Nephron (organoid): ENCODE measurements around the gene SARNP.
A peak's percentile ranks its signal among the peaks of the same experiment; 100 is the strongest.

Source experiments
- H3K27ac Mint-ChIP-seq, 3 experiments: 2 replicates each; pipeline ENCODE4 v1.8.0; 2020; ENCODE audit warnings: mixed read lengths in 3 of 3, mild to moderate bottlenecking in 2 of 3, moderate library complexity in 1 of 3
- H3K27me3 Mint-ChIP-seq: 2 replicates; pipeline ENCODE4 v1.8.0; 2021; ENCODE audit warnings: low read depth, mild to moderate bottlenecking, moderate library complexity, mixed read lengths
- H3K36me3 Mint-ChIP-seq: 2 replicates; pipeline ENCODE4 v1.8.0; 2020; ENCODE audit warnings: low read depth, mixed read lengths
- H3K4me1 Mint-ChIP-seq: 2 replicates; pipeline ENCODE4 v1.8.0; 2020; ENCODE audit warnings: mixed read lengths
- H3K4me3 Mint-ChIP-seq, 3 experiments: 2 replicates each; pipeline ENCODE4 v1.8.0; 2020; ENCODE audit warnings: mild to moderate bottlenecking in 3 of 3, mixed read lengths in 3 of 3, moderate library complexity in 2 of 3
- H3K9me3 Mint-ChIP-seq: 2 replicates; pipeline ENCODE4 v1.8.0; 2020; ENCODE audit warnings: mixed read lengths
- TF ChIP-seq, protein P1 (sequence below), 3 experiments: fragments of 200-600 bp; sonication (generic); IDR thresholded peaks; one replicate each; pipeline ENCODE4 v1.5.0; 2021; ENCODE audit warnings: antibody characterized with exemption in 3 of 3; ENCODE audit not compliant: unreplicated experiment in 3 of 3

SARNP gene

GRCh38 chr12:55824726-55825125 is 7.2 kb upstream of the SARNP start:
- TF ChIP-seq, protein P1, sequence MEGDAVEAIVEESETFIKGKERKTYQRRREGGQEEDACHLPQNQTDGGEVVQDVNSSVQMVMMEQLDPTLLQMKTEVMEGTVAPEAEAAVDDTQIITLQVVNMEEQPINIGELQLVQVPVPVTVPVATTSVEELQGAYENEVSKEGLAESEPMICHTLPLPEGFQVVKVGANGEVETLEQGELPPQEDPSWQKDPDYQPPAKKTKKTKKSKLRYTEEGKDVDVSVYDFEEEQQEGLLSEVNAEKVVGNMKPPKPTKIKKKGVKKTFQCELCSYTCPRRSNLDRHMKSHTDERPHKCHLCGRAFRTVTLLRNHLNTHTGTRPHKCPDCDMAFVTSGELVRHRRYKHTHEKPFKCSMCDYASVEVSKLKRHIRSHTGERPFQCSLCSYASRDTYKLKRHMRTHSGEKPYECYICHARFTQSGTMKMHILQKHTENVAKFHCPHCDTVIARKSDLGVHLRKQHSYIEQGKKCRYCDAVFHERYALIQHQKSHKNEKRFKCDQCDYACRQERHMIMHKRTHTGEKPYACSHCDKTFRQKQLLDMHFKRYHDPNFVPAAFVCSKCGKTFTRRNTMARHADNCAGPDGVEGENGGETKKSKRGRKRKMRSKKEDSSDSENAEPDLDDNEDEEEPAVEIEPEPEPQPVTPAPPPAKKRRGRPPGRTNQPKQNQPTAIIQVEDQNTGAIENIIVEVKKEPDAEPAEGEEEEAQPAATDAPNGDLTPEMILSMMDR (IDR thresholded peaks at IDR 0.05; ENCODE audit: unreplicated experiment in 3 of 3): no peak
- Mint-ChIP-seq H3K36me3 (peaks cover 52% of the 10 kb centered on the region), H3K27ac (peak overlapping the region; percentile 51 to 79 (median 64)), H3K9me3 (no peaks in the 10 kb centered on the region), H3K4me1 (peaks cover 38% of the 10 kb centered on the region), H3K27me3 (no peaks in the 10 kb centered on the region), H3K4me3 (peak overlapping the region; percentile 15 to 41 (median 17))

- Mint-ChIP-seq H3K27ac (peak overlapping the region; percentile 61 to 64 (median 62)), H3K36me3 (peaks cover 58% of the 10 kb centered on the region), H3K4me3 (peak overlapping the region in 1 of 3 experiments; percentile 48), H3K4me1 (peaks cover 40% of the 10 kb centered on the region), H3K9me3 (no peaks in the 10 kb centered on the region), H3K27me3 (no peaks in the 10 kb centered on the region)
- TF ChIP-seq, protein P1 (IDR thresholded peaks at IDR 0.05; ENCODE audit: unreplicated experiment in 3 of 3): no peak
Observed at GRCh38 chr12:55823419-55823818, 5.9 kb upstream of the SARNP start.

DNA sequence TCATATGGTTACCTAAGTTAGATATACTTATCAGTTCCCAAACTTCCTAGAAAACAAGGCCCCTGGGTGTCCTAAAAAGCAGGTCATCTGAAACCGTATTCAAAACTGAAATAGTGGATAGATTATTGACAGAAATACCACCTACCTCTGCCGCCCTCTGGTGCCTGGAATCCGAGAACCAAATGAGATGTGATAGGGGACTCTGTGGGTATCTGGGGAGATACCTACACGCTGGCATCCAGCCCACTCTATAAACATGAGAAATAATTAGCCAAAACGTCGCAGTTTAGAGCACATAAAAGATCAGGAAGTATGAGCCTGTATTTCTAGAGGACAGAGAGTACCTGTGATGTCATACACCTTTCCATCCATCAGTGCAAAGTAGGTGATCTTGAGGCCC is 4.7 kb upstream of the SARNP start:
- TF ChIP-seq, protein P1 (IDR thresholded peaks at IDR 0.05; ENCODE audit: unreplicated experiment in 3 of 3): peak; percentile 25 to 38 (median 32)
- H3K4me1 Mint-ChIP-seq: peaks cover 28% of the 10 kb centered on the region
- peak overlapping the region in 2 of 3 experiments; percentile 39 to 55 for H3K4me3 Mint-ChIP-seq
- H3K27me3 Mint-ChIP-seq: no peaks in the 10 kb centered on the region
- H3K27ac Mint-ChIP-seq: peak overlapping the region; percentile 38 to 76 (median 55)
- H3K36me3 Mint-ChIP-seq: peaks cover 47% of the 10 kb centered on the region
- H3K9me3 Mint-ChIP-seq: no peaks in the 10 kb centered on the region

GRCh38 chr12:55820679-55821078 is 3.2 kb upstream of the SARNP start:
- no peaks in the 10 kb centered on the region for H3K9me3 Mint-ChIP-seq
- no peaks in the 10 kb centered on the region for H3K27me3 Mint-ChIP-seq
- no peak overlapping the region for H3K27ac Mint-ChIP-seq
- H3K36me3 Mint-ChIP-seq: peaks cover 42% of the 10 kb centered on the region
- peaks cover 20% of the 10 kb centered on the region for H3K4me1 Mint-ChIP-seq
- H3K4me3 Mint-ChIP-seq: peak overlapping the region; percentile 15 to 37 (median 27)
- TF ChIP-seq, protein P1 (IDR thresholded peaks at IDR 0.05; ENCODE audit: unreplicated experiment in 3 of 3): peak in 1 of 3 experiments; percentile 15

GRCh38 chr12:55818886-55819285 is 1.4 kb upstream of the SARNP start:
- no peaks in the 10 kb centered on the region for H3K9me3 Mint-ChIP-seq
- no peak overlapping the region for H3K4me3 Mint-ChIP-seq
- H3K4me1 Mint-ChIP-seq: peaks cover 20% of the 10 kb centered on the region
- no peaks in the 10 kb centered on the region for H3K27me3 Mint-ChIP-seq
- TF ChIP-seq, protein P1 (IDR thresholded peaks at IDR 0.05; ENCODE audit: unreplicated experiment in 3 of 3): no peak
- H3K27ac Mint-ChIP-seq: no peak overlapping the region
- H3K36me3 Mint-ChIP-seq: peaks cover 43% of the 10 kb centered on the region

DNA sequence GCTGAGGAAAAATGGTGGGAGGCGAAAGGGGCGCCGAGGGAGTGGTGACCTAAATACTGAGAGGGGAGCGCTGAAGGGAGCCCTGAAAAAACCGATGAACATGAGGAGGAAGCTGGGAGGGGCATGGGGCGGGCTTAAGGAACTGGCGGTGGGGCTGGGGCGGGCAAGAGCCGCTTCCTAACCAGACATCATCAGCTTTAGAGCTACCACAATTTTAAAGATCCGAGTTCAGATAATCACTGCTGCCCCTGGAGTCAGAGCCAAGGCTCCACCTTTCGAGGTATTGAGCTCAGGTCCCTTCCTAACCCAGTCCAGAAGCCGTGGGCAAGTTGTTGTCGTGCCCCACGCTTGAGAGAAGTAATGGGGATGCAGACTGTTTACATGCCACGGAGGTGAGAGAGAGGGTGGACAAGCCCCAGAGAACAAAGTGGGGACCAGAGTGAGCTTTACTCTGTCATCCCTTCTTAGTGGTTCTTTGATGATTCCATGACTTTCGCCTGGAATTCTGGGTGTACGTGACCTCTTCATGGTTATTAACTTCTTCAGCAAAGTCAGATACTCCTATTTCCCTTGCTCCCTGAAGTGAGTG is 710 bp upstream of the SARNP start:
- no peak overlapping the region for H3K4me3 Mint-ChIP-seq
- no peaks in the 10 kb centered on the region for H3K27me3 Mint-ChIP-seq
- peaks cover 39% of the 10 kb centered on the region for H3K36me3 Mint-ChIP-seq
- no peaks in the 10 kb centered on the region for H3K9me3 Mint-ChIP-seq
- TF ChIP-seq, protein P1 (IDR thresholded peaks at IDR 0.05; ENCODE audit: unreplicated experiment in 3 of 3): no peak
- H3K27ac Mint-ChIP-seq: peak overlapping the region in 1 of 3 experiments; percentile 43
- H3K4me1 Mint-ChIP-seq: peaks cover 21% of the 10 kb centered on the region
